SU-DHL-6 (cell line): ENCODE measurements around the gene CINP.
"Not testable (repeated sequence)": the region's sequence is repeated elsewhere in the genome, so short reads cannot be mapped to it uniquely, and the experiment has no call there.

Source experiments
- H2AFZ ChIP-seq: fragments of 200-600 bp; sonication (generic); 2 replicates; pipeline ENCODE4 v1.6.1; 2014; ENCODE audit warnings: low read depth, mild to moderate bottlenecking, moderate library complexity, mixed read lengths, antibody characterized with exemption, low read length; ENCODE audit not compliant: severe bottlenecking
- H3F3A ChIP-seq: fragments of 200-600 bp; shearing (Covaris generic); 2 replicates; pipeline ENCODE4 v1.6.0; 2016; ENCODE audit warnings: antibody characterized with exemption, mild to moderate bottlenecking; ENCODE audit not compliant: insufficient read depth
- H3K27ac ChIP-seq: fragments of 200-600 bp; sonication (generic); 2 replicates; pipeline ENCODE4 v1.5.1; 2016; ENCODE audit warnings: low read depth, mild to moderate bottlenecking, low read length, moderate library complexity, mixed read lengths
- H3K27me3 ChIP-seq: fragments of 200-600 bp; sonication (generic), shearing (Covaris generic); 2 replicates; pipeline ENCODE4 v1.6.0; 2014; ENCODE audit warnings: mild to moderate bottlenecking, low read length
- H3K36me3 ChIP-seq: fragments of 200-600 bp; sonication (generic); 2 replicates; pipeline ENCODE4 v1.6.1; 2014; ENCODE audit warnings: mild to moderate bottlenecking, low read length, mixed read lengths
- H3K4me2 ChIP-seq: fragments of 300-600, 200-600 bp; shearing (Covaris generic), sonication (generic); 2 replicates; pipeline ENCODE4 v1.6.0; 2014; ENCODE audit warnings: low read length, low read depth, mild to moderate bottlenecking; ENCODE audit not compliant: poor library complexity, severe bottlenecking
- H3K4me3 ChIP-seq: fragments of 200-600 bp; sonication (generic); 2 replicates; pipeline ENCODE4 v1.5.1; 2014; ENCODE audit warnings: antibody characterized with exemption, low read length, mild to moderate bottlenecking, mixed read lengths; ENCODE audit not compliant: insufficient read depth, poor library complexity, severe bottlenecking
- H3K79me2 ChIP-seq: fragments of 200-600 bp; sonication (generic); 2 replicates; pipeline ENCODE4 v1.6.1; 2014; ENCODE audit warnings: mild to moderate bottlenecking, low read length, moderate library complexity; ENCODE audit not compliant: insufficient read depth
- H3K9ac ChIP-seq: fragments of 200-600 bp; sonication (generic); 2 replicates; pipeline ENCODE4 v1.7.0; 2014; ENCODE audit warnings: mild to moderate bottlenecking, low read length
- H3K9me2 ChIP-seq: fragments of 200-600 bp; sonication (generic); replicated peaks from 2 replicates; pipeline ENCODE4 v1.6.1; 2014; ENCODE audit warnings: low read length; ENCODE audit not compliant: insufficient read depth
- H3K9me3 ChIP-seq: fragments of 200-600 bp; sonication (generic); 2 replicates; pipeline ENCODE4 v1.6.1; 2014; ENCODE audit warnings: low read length, mixed read lengths; ENCODE audit not compliant: insufficient read depth
- H4K20me1 ChIP-seq: fragments of 200-600 bp; sonication (generic); 2 replicates; pipeline ENCODE4 v1.6.1; 2014; ENCODE audit warnings: low read depth, mild to moderate bottlenecking, antibody characterized with exemption, low read length, moderate library complexity, mixed read lengths
- EZH2phosphoT487 ChIP-seq: fragments of 200-600 bp; sonication (generic), shearing (Covaris generic); conservative IDR thresholded peaks from 2 replicates; pipeline ENCODE4 v1.6.1; 2018; ENCODE audit warnings: mild to moderate bottlenecking, antibody characterized with exemption, low read length, moderate library complexity, mixed read lengths
- TF ChIP-seq, protein P1 (sequence below): fragments of 200-600 bp; sonication (generic); IDR thresholded peaks from one replicate; pipeline ENCODE4 v1.5.1; 2017; ENCODE audit warnings: antibody characterized with exemption, mild to moderate bottlenecking, low read length, moderate library complexity; ENCODE audit not compliant: insufficient read depth, poor library complexity, severe bottlenecking

The CINP gene

DNA sequence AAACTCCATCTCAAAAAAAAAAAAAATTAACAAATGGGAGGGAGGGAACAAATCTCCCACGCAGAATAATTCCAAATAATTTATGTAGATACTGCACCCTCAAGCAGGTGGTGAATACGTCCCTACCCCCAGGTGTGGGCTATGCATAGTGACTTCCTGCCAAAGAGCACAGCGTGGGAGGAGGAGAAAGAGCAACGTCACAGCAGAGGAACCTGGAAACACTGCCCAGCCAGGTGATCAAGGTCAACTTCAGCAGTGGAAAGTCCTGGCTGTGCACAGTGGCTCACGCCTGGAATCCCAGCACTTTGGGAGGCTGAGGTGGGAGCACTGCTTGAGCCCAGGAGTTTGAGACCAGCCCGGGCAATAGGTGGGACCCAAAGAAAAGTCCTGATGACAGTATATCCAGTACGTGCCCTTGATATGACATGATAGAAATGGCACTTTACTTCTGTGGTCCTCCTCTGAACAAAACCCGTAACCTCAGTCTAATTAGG lies 9.5 kb downstream of the CINP start:
- Histone ChIP-seq H4K20me1 (no peaks in the 10 kb centered on the region), H3K9me2 (no peaks in the 10 kb centered on the region), H3K36me3 (0 out of 2 replicates have a peak, but pooled peaks cover 5% of the 10 kb centered on the region), H3K79me2 (no peaks in the 10 kb centered on the region), H3K9me3 (no peaks in the 10 kb centered on the region), H3K4me2 (no peak overlapping the region), H3K9ac (no peak overlapping the region), H2AFZ (no peak overlapping the region), H3K27me3 (no peaks in the 10 kb centered on the region), H3K4me3 (no peak overlapping the region), H3K27ac (no peak overlapping the region), H3F3A (no peaks in the 10 kb centered on the region)
- TF ChIP-seq, protein P1, sequence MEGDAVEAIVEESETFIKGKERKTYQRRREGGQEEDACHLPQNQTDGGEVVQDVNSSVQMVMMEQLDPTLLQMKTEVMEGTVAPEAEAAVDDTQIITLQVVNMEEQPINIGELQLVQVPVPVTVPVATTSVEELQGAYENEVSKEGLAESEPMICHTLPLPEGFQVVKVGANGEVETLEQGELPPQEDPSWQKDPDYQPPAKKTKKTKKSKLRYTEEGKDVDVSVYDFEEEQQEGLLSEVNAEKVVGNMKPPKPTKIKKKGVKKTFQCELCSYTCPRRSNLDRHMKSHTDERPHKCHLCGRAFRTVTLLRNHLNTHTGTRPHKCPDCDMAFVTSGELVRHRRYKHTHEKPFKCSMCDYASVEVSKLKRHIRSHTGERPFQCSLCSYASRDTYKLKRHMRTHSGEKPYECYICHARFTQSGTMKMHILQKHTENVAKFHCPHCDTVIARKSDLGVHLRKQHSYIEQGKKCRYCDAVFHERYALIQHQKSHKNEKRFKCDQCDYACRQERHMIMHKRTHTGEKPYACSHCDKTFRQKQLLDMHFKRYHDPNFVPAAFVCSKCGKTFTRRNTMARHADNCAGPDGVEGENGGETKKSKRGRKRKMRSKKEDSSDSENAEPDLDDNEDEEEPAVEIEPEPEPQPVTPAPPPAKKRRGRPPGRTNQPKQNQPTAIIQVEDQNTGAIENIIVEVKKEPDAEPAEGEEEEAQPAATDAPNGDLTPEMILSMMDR, result no peak
- TF ChIP-seq EZH2phosphoT487, result no peak

DNA sequence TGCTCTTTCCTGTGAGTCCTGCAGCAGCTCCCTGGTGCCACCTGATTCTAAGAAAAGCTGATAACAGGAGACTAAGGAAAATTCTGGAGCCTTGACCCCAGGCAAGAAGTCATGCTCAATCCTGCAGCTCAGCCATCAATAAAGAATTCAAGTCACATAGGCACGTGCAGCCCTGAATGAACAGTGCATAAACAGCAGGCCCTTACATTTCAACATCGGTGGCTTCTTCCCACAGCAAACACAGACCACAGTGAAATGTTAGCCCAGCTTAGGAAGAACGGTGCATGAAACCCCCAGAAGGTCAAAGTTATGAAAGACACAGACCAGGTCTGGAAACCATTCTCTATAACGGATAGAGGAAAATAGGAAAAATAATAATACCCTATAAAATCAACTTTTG lies 10.5 kb downstream of the CINP start:
- no peaks in the 10 kb centered on the region for H3K79me2 ChIP-seq
- no peak overlapping the region for H3K9ac ChIP-seq
- no peak overlapping the region for H3K4me3 ChIP-seq
- H4K20me1 ChIP-seq, result no peaks in the 10 kb centered on the region
- 0 out of 2 replicates have a peak, but pooled peaks cover 5% of the 10 kb centered on the region for H3K36me3 ChIP-seq
- no peaks in the 10 kb centered on the region for H3K27me3 ChIP-seq
- H3K27ac ChIP-seq, result no peak overlapping the region
- no peaks in the 10 kb centered on the region for H3K9me2 ChIP-seq
- TF ChIP-seq EZH2phosphoT487, result no peak
- TF ChIP-seq, protein P1, result no peak
- no peak overlapping the region for H2AFZ ChIP-seq
- H3K9me3 ChIP-seq, result no peaks in the 10 kb centered on the region
- H3K4me2 ChIP-seq, result no peak overlapping the region
- no peaks in the 10 kb centered on the region for H3F3A ChIP-seq

DNA sequence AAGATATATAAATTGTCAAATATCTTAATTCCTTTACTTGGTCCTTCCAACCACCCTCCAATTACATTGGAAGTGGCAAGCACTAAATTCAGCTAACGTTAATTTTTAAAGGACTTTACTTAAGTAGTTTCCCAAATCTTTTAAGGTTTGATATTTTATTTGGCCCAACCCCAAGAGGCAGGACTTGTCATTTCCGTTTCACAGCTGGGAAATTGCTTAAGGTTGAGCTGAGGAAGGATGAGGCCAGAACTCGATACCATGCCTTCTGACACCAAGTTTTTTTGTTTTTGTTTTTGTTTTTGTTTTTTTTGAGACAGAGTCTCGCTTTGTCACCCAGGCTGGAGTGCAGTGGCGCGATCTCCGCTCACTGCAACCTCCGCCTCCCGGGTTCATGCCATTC lies 11.1 kb downstream of the CINP start:
- not testable (repeated sequence) for H3K27me3 ChIP-seq, H3K4me2 ChIP-seq, H3K79me2 ChIP-seq, H3K9me3 ChIP-seq, H3K9me2 ChIP-seq, H3K4me3 ChIP-seq, H3K27ac ChIP-seq, H3F3A ChIP-seq, H3K36me3 ChIP-seq, H3K9ac ChIP-seq, H2AFZ ChIP-seq, H4K20me1 ChIP-seq

DNA sequence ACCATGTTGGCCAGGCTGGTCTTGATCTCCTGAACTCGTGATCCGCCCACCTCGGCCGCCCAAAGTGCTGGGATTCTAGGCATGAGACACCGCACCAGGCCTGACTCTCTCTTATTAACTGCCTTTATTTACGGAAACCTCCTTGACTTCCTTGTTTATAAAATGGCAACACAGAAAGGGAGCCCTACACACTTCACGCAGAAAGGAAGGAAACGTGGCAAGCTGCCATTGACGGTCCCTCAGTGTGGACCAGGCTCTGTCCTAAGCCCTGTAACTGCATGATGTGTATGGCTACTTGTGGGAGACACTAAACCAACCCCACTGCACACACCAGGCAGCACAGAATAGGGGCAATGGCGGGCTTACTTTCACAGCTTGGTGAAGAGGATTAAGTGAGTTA lies 11.7 kb downstream of the CINP start:
- Histone ChIP-seq H3K4me2 (no peak overlapping the region), H4K20me1 (no peaks in the 10 kb centered on the region), H3K79me2 (no peaks in the 10 kb centered on the region), H3K27ac (no peak overlapping the region), H2AFZ (no peak overlapping the region), H3K9me2 (no peaks in the 10 kb centered on the region), H3K27me3 (no peaks in the 10 kb centered on the region), H3K9ac (no peak overlapping the region), H3K36me3 (0 out of 2 replicates have a peak, but pooled peaks cover 5% of the 10 kb centered on the region), H3F3A (no peaks in the 10 kb centered on the region), H3K4me3 (no peak overlapping the region), H3K9me3 (no peaks in the 10 kb centered on the region)
- TF ChIP-seq, protein P1, result no peak
- no peak for TF ChIP-seq EZH2phosphoT487
